Pulmonary artery endothelial cell (primary cell): ENCODE data around the gene DDX19B. TPM values are rescaled to one million over a fixed set of nuclear protein-coding genes. Genes with fewer than 3 reads are reported as not detected.
"Not testable (repeated sequence)": the region's sequence is repeated elsewhere in the genome, so short reads cannot be mapped to it uniquely, and the experiment has no call there.

Experiments
- DNase-seq: peaks from one replicate; pipeline ENCODE4 v3.0.0-alpha.2; 2011; ENCODE audit warnings: low read depth, low spot score
- total RNA-seq: library from RNA; depleted of rRNA; stranded (reverse); fragments of >200 nt; gene quantifications from 2 replicates; pipeline ENCODE4 v1.2.3, GENCODE V29; 2014

The DDX19B gene
- total RNA-seq, 1 donor from 2014 or later, result 37.1 TPM

DNA sequence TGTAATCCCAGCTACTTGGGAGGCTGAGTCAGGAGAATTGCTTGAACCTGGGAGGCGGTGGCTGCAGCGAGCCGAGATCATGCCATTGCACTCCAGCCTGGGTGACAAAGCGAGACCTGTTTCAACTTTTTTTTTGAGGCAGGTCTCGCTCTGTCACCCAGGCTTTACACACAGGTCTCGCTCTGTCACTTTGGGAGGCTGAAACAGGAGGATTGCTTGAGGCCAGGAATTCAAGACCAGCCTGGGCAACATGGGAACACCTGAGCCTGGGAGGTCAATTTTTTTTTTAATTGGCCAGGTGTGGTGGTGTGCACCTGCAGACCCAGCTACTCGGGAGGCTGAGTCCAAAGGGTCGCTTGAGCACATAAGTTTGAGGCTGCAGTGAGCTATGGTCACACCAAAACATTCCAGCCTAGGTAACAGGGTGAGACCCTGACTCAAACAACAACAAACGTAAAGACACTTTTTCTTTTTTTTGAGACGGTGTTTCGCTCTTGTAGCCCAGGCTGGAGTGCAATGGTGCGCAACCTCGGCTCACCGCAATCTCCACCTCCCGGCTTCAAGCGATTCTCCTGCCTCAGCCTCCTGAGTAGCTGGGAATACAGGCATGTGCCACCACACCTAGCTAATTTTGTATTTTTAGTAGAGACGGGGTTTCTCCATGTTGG is 11.5 kb upstream of the DDX19B start:
- not testable (repeated sequence) for DNase-seq

GRCh38 chr16:70289229-70290094 is 9.5 kb upstream of the DDX19B start, which contains the start of gene AARS1:
AARS1 (minus strand) TSS chr16:70289506; CDS start chr16:70282763, 6,743 bp downstream.
- DNase-seq, result peak; percentile 99

DNA sequence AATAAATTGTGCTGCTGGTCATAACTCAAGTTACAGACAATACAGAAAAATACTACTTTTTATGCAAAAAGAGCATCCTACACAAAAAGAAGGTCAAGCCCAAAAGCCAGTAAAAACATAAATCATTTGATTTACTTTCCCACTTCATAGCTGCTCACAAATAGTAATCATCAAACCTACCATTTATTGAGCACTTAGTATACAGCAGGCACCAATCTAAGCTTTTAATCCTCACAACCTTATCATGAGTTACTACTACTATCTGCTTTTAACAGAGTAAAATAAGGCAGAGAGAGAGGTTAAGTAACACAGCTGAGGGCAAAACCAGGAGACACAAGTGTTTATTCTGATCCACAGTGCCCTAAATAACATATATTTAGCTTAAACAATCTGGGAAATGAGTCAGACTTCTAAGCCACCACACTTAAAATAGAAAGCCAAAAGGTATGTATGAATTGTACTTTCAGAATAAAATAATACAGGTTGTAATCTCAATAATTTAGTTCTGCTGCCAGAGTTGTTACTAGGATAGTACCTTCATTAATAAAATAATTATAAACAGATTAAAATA is 8.0 kb upstream of the DDX19B start:
- DNase-seq, result no peak

DNA sequence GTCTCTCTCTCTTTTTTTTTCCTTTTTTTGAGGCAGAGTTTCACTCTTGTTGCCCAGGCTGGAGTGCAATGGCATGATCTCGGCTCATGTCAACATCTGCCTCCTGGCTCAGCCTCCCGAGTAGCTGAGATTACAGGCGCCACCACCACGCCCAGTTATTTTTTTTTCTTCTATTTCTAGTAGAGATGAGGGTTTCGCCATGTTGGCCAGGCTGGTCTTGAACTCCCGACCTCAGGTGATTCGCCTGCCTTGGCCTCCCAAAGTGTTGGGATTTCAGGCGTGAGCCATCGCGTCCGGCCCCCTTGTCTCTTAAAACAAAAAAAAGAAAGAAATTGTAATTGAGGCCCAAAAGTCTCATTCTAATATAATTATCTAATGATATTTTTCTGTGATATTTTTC is 6.8 kb upstream of the DDX19B start:
- DNase-seq, result not testable (repeated sequence)

GRCh38 chr16:70294385-70295025 is 4.5 kb upstream of the DDX19B start:
- no peak for DNase-seq

DNA sequence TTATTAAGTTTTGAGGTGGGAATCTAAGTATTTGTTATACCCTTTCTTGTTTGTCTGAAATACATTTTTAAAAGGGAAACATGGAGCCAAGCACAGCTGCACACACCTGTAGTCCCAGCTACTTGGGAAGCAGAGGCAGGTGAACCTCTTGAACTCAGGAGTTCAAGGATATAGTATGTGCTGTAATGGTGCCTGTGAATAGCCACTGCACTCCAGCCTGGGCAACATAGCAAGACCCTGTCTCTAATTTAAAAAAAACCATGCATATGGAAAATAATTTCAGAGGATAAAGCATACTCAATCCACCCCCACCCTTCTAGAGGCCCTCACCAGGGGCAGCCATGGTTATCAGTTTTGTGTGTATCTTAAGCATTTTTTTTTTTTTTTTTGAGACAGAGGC is 3.4 kb upstream of the DDX19B start:
- DNase-seq, result no peak

- no peak for DNase-seq
These were observed 2.1 kb downstream of the DDX19B start for GRCh38 chr16:70301121-70301520.

DNA sequence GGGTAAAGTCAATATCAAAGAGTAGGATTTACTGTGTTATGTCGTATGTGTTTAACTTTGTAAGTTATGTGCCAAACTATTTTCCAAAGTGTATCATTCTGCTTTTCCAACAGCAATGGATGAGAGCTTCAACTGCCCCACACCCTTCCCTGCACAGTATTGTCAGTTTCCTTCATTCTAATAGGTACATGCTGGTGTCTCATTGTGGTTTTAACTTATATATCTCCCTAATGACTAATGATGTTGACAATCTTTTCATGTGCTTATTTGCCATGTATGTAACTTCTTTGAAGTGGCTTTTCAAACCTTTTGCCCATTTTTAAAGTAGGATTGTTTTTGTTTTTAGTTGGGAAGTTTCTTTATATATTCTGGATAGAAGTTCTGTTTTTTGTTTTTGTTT is 3.8 kb downstream of the DDX19B start:
- no peak for DNase-seq

DNA sequence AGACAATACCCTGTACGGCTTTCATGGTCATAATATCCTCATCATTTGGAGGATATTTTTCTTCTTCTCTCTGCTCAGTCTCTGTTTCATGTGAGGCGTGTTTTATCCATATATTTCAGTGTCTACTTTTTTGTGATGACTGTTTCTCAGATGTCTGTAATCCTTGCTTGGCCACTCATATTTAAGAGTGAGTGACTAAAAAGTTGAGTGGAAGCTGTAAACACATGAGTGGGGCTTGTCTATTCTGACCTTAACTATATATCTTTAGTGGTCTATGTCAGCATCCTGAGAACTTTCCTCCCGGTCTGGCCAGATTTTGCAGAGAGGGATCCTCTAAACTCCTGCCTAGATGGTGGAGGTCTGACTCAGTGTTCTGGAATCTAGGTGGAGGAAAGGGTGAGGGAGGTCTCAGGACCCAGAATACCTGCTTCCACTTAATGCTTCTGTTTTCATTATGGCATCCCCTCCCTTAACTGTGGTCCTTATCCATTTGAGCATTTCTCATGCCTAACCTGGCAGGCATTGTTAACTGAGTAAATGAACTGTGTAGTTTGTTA is 6.0 kb downstream of the DDX19B start:
- DNase-seq, result no peak

DNA sequence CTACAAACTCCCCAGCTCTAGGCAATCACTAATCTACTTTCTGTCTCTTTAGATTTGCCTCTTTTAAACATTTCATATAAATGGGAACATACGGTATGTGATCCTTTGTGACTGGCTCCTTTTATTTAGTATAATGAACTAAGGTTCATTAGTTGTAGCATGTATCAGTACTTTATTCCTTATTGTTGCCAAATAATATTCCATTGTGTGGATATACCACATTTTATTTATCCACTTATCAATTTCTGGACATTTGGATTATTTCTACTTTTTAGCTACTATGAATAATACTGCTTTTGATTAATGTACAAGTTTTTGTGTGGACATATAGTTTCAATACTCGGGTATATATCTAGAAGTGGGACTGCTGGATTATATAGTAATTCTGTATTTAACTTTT is 7.9 kb downstream of the DDX19B start:
- DNase-seq, result no peak

- DNase-seq, result not testable (repeated sequence)
These were observed 8.7 kb downstream of the DDX19B start for GRCh38 chr16:70307726-70308125.

DNA sequence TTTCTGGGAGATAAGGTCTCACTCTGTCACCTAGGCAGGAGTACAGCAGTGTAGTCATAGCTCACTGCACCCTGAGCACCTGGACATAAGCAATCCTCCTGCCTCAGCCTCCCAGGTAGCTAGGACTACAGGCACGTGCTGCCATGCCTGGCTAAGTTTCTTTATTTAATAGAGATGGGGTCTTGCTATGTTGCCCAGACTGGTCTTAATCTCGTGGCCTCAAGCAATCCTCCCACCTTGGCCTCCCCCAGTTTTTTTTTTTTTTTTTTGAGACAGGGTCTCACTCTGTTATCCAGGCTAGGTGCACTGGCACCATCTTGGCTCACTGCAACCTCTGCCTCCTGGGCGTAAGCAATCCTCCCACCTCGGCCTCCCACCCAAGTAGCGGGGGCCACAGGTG is 21.1 kb downstream of the DDX19B start:
- no peak for DNase-seq

DNA sequence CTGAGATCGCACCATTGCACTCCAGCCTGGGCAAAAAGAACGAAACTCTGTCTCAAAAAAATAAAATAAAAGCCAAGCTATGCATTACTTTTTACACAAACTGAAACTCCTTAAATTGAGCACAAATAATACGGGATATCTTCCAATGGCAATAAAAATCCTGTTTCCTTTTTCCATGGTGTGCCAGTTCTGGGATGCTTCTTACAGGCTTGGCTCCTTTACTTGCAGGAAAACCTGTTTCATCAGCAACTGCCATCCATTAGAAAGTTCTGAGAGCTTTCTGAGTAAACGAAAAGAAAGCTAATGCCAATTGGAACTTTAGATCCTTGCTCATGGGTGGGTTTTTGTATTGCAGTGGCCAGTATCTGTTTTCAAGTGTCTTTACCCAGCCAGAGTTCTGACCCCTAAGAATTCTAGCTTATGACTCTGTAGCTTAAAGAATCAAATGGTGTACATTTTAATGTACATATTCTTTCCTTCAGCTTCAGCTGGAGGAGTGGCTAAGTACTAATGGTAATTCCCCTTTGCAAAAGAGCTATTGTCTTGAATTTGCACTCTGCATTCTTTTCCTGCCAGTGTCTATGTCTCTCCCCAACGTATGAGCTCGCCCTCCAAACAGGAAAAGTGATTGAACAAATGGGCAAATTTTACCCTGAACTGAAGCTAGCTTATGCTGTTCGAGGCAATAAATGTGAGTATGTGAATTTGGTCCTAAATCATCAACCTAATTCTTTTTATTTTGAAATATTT is 26.2 kb downstream of the DDX19B start:
- no peak for DNase-seq

- no peak for DNase-seq
These were observed 32.1 kb downstream of the DDX19B start for GRCh38 chr16:70331091-70331490.

- no peak for DNase-seq
These were observed 32.8 kb downstream of the DDX19B start for GRCh38 chr16:70331588-70332358.

- DNase-seq, result not testable (repeated sequence)
These were observed 33.7 kb downstream of the DDX19B start for GRCh38 chr16:70332728-70333127.

DNA sequence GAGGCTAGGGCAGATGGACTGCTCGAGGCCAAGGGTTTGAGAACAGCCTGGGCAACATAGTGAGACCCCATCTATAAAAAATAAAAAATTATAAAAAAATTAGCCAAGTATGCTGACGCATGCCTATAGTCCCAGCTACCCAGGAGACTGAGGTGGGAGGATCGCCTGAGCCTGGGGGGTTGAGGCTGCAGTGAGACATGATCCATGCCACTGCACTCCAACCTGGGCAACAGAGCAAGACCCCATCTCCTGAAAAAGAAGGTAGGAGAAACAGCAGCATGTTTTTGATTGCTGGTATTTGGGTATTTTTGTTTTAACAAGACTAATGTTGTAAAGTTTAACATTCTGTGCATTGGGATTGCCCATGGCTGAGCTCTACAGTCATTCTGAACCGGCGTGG is 38.8 kb downstream of the DDX19B start:
- no peak for DNase-seq

DNA sequence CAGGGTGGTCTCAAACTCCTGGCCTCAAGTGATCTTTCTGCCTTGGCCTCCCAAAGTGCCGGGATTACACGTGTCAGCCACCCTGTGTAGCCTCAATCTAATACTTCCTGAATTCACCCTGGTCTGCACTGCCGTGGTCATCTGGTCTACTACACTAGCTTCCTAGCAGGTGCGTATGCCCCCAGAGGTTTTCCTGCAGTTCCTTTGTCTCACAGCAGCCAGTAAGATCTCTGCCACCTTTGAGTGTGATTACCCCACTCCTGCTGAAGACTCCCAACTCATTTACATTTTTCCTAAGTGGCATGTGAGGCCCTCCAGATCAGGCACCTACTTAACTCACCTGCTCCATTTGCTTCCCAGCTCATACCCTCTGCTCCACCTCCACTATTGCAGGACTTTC is 42.6 kb downstream of the DDX19B start:
- DNase-seq, result no peak

- no peak for DNase-seq
These were observed 43.0 kb downstream of the DDX19B start for GRCh38 chr16:70342016-70342415.

- DNase-seq, result no peak
These were observed 46.9 kb downstream of the DDX19B start for GRCh38 chr16:70345840-70346239.
